IMR-90 (cell line): ENCODE data around the gene ZNF19.

Experiments
- CHD1 ChIP-seq: IDR thresholded peaks from 2 replicates; pipeline ENCODE4 v1.6.1; 2012; ENCODE audit warnings: low read depth, low read length, improper control_type of control experiment
- MAFK ChIP-seq: IDR thresholded peaks from 2 replicates; pipeline ENCODE4 v1.6.1; 2012; ENCODE audit warnings: low read depth, low read length, improper control_type of control experiment
- POLR2A ChIP-seq: IDR thresholded peaks from 2 replicates; pipeline ENCODE4 v1.6.1; 2012; ENCODE audit warnings: mild to moderate bottlenecking, low read depth, low read length
- RAD21 ChIP-seq: IDR thresholded peaks from 2 replicates; pipeline ENCODE4 v1.6.1; 2012; ENCODE audit warnings: low read length, improper control_type of control experiment
- RFX5 ChIP-seq: IDR thresholded peaks from 2 replicates; pipeline ENCODE4 v1.8.0; 2012; ENCODE audit warnings: low read depth, mild to moderate bottlenecking, low read length, moderate library complexity
- TF ChIP-seq, protein P1 (sequence below): conservative IDR thresholded peaks from 2 replicates; pipeline ENCODE4 v1.5.1; 2012; ENCODE audit warnings: mild to moderate bottlenecking, low read depth, low read length, improper control_type of control experiment

DNA sequence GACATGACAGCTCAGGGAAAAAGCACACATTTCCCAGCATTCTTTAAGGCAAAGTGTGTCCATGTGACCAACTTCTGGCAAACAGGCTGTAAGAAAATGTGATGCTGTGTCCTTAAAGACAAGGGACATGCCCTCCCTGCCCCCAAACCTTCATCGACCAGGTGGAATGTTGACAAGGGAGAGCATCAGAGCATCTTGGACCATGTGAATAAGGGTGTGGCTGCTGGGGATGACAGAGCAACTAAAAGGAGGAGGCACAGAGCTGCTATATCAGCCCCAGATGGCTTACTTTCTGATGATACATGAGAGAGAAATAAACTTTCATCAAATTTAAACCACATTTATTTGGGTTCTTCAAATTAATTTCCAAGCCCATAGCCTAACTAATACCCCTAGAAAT, 24.9 kb downstream of the ZNF19 start:
- no peak for TF ChIP-seq RFX5
- no peak for TF ChIP-seq MAFK
- TF ChIP-seq, protein P1, sequence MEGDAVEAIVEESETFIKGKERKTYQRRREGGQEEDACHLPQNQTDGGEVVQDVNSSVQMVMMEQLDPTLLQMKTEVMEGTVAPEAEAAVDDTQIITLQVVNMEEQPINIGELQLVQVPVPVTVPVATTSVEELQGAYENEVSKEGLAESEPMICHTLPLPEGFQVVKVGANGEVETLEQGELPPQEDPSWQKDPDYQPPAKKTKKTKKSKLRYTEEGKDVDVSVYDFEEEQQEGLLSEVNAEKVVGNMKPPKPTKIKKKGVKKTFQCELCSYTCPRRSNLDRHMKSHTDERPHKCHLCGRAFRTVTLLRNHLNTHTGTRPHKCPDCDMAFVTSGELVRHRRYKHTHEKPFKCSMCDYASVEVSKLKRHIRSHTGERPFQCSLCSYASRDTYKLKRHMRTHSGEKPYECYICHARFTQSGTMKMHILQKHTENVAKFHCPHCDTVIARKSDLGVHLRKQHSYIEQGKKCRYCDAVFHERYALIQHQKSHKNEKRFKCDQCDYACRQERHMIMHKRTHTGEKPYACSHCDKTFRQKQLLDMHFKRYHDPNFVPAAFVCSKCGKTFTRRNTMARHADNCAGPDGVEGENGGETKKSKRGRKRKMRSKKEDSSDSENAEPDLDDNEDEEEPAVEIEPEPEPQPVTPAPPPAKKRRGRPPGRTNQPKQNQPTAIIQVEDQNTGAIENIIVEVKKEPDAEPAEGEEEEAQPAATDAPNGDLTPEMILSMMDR: no peak
- no peak for TF ChIP-seq CHD1
- no peak for TF ChIP-seq RAD21
- no peak for TF ChIP-seq POLR2A
